GM18907 (cell line): Measurements from ENCODE around the gene COL4A2.

ENCODE experiments used
- ATAC-seq: cut with Tn5 transposase; IDR thresholded peaks from one replicate; pipeline ENCODE4 v1.9.1; 2021; ENCODE audit warnings: mild to moderate bottlenecking, moderate library complexity; ENCODE audit not compliant: unreplicated experiment

COL4A2 gene

DNA sequence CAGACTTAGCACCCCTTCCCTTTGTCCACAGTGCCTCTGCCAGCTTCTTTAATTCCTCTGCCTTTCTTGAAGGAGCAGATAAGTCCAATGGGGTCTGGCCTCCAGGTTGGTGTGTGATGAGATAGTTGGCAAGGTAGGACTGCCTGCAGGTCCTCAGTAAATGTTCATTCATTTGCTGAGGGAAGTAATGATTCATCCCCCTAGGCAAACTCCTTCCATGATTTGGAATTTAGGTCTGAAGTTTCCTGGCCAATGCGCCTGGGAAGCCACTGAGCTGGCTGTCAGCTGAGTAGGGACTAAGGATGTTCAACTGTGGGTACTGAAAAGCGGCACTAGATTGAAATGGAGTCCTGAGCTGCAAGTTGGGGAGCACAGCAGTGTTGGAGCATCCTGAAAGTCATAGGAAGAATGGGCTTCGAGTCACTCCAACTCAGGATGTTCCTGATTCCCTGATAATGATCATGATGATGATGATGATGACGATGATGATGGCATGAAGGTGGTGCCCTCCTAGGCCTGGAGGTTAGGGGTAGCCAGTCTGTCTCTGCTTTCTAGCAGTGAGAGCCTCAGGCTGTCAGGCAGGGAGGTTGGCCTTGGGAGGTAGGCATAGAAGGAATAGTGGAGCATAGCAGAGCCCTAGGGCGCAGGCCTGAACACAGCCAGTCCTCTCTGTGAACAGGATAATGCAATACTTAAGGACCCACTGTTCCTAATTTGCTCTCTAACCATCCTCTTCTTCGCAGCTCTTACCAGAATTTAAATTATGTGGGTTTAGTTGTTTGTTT is 44.7 kb downstream of the COL4A2 start:
- ATAC-seq = no peak

DNA sequence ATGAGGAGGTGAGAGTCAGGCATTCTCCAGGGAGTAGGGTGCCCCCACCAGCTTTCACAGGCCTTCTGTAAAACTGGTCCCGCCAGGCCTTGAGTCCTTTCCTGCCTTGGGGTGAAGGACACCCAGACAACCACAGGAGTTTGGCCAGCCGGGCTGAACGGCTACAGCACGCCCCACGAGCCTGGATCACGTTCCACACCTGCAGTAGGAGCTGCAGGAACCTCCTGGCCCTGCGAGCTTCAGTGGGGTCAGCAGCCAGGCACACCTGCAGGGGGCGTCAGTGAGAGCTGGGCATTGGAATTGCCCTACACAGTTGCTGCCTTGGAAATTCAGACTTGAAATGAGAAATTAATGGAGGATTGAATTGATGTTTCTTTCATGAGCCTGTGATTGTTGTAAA is 45.7 kb downstream of the COL4A2 start:
- ATAC-seq = no peak

DNA sequence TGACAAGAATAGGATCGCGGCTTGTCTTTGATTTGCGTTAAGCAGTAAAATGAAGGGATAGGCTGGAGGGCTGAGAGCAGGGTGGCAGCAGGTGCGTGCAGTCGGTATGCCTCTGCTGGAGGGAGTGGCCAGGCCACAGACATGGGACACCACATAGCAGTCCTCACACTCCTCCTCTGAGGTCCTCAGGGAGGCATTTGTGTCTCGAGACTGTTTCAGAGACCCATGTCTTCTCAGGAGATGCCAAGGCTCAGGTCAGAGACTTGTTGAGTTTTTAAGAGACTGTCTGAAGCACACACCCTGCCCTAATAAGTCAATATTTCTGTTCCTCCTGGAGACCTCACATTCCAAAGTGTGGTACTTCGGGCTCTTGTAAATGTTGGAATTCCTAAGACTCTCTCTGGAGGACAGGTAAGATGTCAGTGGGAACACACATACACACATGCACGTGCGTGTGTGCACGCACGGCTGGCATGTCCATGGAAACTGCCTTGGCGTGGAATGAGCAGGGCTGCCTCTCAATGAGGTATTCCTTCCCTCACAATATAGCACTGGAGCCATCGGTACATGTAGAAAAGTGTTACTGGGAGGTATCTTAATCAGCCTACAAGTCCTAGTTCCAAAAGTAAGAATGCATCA is 46.4 kb downstream of the COL4A2 start:
- no peak for ATAC-seq

DNA sequence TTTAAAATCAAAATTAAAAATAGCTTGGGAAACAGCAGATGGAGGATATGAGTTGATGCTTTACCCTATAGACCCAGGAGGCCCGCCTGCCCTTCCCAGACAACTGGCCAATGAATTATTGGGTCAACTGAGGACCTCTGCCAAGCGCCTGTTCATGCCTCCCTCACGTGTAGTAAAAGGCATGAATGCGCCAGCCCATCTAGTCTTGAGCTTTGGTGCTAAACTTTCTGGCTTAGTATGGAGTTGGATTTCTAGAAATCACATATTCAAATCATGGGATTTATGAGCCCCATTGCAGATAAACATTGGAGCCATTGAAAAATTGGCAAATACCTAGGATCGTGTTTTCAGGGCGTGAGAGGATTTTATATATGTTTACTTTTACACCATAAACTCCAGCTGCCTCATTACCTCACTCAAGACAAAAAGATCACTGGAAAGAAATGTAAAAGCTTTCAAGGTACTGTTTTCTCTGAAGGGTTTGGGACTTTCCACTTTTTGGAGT is 47.1 kb downstream of the COL4A2 start:
- ATAC-seq = no peak

DNA sequence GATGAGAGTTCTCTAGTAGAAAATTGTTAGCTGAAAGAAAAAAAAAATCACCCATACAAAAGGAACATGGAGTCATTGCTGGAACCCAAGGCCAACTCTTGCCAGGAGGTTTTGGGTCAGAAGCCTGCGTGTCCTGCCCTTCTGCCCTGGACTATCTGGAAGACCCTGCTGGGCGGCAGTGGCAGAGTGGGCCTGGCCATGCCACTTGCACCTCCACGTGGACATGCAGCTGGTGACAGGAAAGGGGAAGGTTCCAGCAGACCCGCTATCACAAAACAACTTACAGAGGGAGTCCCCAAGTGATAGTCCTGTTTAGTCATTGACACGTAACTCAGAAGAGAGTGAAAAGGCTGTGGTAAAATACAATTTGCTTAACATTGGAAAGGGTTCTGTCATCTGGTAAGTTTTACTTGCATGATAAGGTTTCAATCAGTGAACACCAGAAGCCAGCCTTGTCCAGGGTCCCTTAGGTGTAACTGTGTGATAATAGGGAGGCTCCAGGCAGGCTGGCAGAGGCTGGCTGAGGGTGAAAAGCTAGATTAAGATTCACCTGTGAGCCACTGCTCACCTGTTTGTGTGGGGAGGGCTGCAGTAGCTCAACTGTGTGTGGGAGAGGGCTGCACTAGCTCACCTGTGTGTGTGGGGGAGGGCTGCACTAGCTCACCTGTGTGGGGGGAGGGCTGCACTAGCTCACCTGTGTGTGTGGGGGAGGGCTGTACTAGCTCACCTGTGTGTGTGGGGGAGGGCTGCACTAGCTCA is 47.8 kb downstream of the COL4A2 start:
- peak; percentile 45 for ATAC-seq

DNA sequence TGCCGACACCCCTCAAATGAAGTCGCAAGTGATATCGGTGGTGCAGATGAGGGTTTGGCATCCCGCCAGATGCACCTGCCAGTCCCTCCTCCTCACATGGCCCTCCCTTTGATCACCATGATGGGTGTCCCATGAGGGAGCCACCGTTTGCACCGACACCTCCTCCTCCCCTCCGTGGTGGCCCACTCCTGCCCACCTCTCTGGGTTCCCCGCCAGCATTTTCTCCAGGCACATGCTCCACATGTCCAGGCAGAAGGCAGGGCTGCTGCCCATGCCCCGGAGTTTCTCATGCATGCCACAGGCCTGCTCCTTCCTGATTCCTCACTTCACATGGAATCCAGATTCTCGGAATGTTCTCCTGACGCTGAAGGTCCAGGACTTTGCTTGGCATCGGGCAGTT is 49.3 kb downstream of the COL4A2 start:
- ATAC-seq = no peak

DNA sequence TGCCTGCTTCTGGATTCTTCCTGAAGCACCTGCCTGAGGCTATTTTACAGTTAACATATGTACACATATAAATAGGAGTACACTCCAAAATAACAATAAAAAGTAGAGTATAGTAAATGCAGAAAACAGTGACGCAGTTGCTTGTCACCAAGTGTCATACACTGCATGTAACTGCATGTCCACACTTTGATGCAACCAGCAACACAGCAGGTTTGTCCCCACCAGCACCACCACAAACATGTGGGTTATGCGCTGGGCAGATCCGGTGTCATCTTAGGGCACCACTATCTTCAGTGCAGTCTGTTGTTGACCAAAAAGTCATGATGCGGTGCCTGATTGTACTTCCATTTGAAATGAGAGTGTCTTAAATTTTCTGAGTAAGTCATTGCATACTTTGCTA is 51.3 kb downstream of the COL4A2 start:
- ATAC-seq = no peak

DNA sequence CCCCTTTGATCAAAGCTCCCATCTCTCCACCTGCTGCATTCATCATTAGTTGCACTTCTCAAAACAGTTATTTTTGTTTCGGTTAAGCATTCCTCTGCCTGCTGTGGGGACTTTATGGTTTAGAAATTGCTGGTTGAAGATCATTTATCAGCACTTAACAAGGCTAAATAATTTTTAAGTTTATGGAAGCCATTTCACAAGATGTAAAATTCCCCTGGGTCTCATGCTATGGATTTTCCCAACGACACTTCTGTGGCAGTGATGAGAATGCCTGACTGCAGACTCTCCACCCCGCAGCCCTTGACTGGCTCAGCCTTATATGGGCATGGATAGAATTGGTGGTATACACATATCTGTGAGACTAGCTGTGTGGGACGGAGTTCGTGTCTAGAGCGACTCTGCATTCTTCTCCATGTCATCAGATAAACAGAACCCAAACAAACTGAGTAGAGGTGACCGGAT is 52.8 kb downstream of the COL4A2 start:
- ATAC-seq = no peak

DNA sequence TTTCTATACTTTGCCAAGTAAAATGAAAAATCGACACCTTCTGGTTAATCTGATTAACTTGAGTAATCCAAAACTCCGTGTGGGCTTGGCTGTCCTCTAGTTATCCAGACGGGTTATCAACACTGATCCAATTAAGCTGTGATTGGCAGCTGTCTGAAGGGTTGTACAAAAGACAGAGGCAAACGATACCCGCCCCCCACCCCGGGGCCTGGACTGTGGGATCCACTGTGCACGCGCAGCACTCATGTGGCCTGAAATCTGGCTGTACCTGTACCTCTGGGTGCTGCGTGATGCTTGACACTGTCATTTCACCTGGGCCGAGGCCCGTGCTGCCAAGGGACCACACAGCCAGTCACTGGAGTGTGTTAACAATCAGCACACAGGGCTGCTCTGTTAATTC is 53.5 kb downstream of the COL4A2 start:
- no peak for ATAC-seq

DNA sequence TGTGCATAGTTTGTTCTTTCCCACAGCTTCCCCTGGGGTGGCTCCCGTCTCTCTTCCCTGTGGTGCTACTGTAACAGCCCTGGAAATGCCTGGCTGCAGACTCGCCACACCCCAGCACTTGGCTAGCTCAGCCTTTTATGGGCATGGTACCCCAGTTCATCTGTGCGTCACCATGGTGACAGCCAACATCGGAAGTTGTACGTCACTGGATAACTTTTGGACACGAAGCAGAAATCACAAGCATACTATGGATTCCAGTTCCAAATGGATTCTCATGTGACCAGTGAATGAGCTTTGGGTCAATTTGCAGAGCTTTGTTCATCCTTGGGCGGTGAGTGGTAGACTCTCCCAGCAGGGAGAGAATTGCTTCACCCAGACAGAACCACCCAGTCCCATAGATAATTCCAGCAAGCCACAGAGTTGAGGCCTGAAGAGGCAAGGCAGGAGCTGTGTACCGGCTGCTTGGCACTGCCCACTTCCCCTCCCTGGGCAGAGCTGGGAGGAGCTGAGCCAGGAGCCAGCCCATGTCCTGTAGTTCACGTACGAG is 54.4 kb downstream of the COL4A2 start:
- no peak for ATAC-seq

DNA sequence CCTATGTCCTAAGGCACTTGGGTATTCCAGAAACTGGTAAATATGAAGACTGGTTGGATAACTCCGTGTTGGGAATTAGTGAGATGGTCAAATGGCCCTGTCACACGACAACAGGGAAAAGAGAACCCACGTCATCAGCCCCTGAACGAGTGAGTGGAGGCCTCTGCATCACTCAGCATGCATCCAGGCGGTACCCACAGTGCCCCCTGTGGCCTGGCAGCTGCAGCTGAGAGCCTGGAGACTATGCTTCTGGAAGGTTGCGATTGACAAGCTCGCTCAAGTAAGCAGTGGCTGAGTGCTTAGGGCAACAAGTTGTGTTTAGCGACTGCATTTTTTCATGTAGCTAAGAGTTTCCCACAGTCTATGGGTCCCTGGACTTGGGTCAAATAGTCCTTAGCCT is 55.9 kb downstream of the COL4A2 start:
- ATAC-seq = no peak

DNA sequence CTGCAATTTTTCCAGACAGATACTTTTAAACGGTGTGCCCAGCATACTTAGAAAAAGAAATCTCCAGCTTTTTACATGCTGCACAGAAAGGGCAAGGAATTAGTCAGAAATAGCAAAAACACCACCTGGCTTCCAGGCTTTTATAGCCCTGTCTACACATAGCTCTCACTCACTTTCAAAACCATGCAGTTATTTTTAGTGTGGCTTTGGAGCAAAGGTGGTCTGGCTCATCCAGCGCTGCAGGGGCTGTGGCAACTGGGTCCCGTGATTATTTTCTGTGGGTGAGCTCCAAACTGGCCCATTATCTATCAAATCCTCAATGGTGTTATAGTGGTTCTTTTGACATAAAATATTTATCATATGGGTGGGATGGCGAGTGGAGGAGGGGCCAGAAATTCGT is 57.0 kb downstream of the COL4A2 start:
- no peak for ATAC-seq

DNA sequence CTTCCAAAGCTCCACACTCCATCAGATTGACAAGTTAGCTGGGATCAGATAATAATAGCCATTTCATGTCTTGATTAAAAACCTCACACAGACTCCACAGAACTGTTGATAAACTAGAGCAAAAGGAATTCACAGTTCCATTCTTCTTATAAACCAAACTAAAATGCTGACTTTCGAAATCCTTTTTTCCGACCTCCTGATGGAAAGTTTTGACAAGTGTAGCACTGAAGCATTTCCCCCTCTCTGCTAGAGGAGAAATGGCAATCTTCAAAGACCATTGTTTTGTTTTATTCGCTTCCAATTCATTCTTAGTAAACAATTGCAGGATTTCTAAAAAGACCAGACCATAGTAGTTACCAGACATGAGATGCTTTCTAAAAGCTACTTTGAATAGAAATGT is 58.8 kb downstream of the COL4A2 start:
- ATAC-seq = no peak

DNA sequence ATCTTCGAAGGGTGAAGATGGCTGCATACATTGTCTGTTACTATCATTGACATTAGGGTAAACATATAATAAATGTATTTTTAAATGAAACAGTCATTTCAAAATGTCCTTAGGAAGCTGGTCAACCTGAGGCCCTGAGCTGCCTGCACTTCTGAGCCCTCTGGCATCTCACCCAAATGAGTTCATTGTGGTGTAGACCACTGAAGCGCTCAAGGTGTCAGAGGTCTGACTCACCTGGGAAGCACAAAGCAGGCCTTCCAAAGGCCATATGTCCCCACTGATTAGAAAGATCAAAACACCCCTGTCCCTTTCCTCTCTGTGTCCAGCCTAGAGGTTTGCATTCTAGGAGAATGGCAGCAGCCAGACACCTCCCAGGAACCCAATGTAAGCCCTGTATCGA is 59.6 kb downstream of the COL4A2 start:
- ATAC-seq = no peak

DNA sequence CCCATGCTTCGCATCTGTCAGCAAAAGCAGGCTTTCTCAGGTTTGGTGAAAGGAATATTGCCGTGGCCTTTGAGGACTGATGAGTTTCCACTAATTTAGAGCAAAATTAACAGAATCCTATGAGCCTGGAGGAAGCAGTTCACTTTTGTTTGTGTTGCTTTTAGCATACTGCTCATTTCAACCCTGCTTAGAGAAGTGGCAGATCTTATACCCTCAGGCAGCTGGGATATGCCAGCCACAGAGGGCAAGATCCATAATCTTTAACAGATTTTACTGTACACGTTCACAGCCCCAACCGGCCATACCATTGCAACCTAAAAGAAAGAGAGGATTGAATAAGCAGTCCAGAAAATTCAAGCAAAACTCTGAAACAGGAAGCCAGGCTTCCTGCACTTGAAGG is 60.5 kb downstream of the COL4A2 start:
- no peak for ATAC-seq

DNA sequence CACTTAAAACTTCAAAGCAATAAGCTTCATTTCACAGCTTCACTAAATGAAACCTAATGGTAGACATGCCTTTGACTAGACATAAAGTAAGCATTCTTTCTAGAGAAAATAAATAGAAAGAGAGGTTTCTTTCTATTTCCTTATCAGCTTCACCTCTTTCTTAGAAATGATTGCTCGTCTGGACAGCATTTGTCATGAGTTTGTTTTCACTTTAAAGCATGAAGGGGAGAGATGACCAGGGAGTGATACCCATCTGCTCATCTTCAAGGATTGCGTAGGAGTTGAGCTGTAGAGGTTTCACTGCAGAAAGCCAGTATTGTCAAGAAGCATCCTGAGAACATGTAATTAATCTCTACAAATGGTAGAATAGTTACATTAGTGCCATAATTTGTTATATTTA is 61.3 kb downstream of the COL4A2 start:
- no peak for ATAC-seq

DNA sequence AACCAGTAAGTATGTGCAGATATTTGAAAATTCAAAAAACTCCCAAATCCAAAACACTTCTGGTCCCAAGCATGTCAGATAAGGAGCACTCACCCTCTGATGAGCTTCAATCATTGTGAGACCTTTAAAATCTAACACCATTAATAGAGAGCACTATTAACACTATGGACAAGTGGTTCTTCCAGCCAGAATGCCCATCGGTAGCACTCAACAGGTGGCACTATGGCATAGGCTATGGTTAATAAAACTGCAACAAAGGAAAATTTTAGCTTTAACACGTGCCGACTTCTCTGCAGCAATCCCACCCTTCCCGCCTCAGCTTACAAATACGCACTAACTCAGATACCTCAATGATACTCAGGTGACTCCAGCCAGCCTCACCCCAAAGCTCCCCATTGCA is 62.3 kb downstream of the COL4A2 start:
- no peak for ATAC-seq

DNA sequence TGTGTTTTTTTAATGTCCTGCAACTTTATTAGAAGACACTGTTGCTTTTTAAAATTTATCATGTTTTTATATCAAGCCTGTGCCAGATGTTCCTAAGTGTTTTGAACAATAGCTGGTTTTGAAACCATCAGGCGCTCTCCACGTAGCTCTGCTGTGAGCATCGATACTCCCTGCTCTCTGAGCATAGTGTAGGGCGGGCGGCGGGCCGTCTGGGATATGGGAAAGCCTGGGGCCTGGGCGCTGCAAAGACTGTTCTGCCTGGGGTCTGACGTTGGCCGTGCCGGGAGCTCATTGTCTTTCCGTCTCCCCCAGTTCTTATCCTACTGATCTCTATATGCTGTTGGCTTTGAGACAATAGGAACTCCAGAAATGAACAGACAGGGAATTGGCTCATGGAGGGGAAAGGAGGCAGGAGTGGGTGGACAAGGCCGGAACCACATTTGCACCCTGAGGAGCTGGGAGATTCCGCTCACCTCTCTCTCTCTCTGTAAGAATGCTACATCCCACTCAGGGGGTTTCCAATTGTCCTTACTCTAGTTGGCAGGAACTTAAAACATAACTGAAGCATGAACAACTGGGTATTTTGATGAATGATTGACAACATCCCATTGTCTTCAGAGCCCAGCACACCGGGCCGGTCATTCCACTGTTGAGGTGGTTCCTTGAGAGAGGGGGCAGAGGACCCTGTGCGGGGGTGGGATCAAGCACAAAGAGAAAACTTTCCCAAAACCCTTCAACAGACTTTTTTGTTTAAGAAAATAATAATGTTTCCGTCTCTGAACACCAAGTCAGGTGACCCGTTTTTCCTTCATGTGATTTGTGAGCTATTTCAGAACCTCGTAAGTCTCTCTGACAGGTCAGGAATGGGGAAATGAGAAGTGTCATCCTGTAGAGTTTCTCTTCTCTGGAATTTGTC is 64.7 kb downstream of the COL4A2 start:
- ATAC-seq = peak; percentile 92

DNA sequence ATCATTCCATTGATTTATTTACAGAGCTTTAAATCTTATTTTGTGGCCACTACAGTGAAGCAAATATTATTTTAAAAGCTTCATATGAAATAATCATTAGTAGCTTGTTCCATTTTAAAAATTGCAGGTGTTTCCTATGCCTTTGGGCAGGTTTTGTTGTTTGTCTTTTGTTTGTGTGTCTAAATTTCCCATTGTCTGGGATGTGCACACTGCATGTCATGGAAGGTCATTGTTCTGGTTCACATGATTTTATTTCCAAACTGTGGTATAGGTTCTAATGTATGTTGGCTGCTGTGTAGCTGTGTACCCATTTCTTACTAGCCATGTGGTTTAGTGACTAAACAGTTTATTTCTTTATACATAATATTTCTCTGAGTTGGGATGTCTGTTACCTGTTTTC is 65.6 kb downstream of the COL4A2 start:
- no peak for ATAC-seq

DNA sequence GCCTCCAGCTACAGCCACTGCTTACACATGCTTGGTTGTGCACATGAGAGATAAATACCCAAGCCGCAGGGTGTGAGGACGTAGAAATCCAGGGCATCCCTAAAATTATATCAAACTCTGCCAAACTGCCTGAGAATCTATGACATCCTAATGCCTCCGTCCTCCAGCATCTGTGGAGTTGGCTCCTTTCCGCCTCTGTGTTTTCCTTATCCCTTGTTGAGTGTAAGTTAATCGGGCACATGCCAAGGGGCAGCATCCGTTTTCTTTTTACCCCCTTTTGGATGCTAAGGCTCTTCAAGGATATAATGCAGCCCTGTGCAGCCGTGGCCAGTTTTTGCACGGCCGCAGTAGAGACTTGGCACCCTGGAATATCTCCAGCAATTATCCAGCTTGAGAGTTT is 66.5 kb downstream of the COL4A2 start:
- no peak for ATAC-seq
